Stomach (tissue), 4 donors: ENCODE data around the gene PRKCH.

Experiments used
- CTCF ChIP-seq, 7 experiments: fragments of 450-650 bp in 4 of 7; fragments of 200-600 bp in 3 of 7; sonication (generic) in 3 of 7; IDR thresholded peaks; one replicate each; pipeline ENCODE4 v1.5.1; 2016 to 2019; ENCODE audit warnings: antibody characterized with exemption in 7 of 7, control low read depth in 2 of 7, mild to moderate bottlenecking in 1 of 7
- EP300 ChIP-seq: sonication (generic); formaldehyde crosslinking; IDR thresholded peaks from one replicate; pipeline ENCODE4 v1.6.1; 2017; ENCODE audit warnings: antibody characterized with exemption
- POLR2A ChIP-seq, 4 donors: fragments of 450-650 bp; IDR thresholded peaks; one replicate each; pipeline ENCODE4 v1.6.1; 2016; ENCODE audit warnings: antibody characterized with exemption in 4 of 4, control low read depth in 2 of 4, mild to moderate bottlenecking in 1 of 4, moderate library complexity in 1 of 4

GRCh38 chr14:61281948-61282275 lies 39.5 kb upstream of the PRKCH start:
- no peak for TF ChIP-seq CTCF (IDR thresholded peaks at IDR 0.05)
- no peak for TF ChIP-seq POLR2A (IDR thresholded peaks at IDR 0.05)
- no peak for TF ChIP-seq EP300
